SK-N-SH (cell line): ENCODE results near the gene CELF5. TPM values are rescaled to one million over a fixed set of nuclear protein-coding genes. Genes with fewer than 3 reads are reported as not detected.

ENCODE experiments used
- CTCF ChIA-PET: fragments of 300-600, 350-600 bp; formaldehyde crosslinking; extraction: SDS; loops from one replicate; lab custom pipeline; 2021; lab: Yijun Ruan, JAX
- POLR2A ChIA-PET: fragments of 350-600 bp; sonication (Branson Sonifier 250); formaldehyde crosslinking; extraction: SDS; loops from one replicate; lab custom pipeline; 2020; ENCODE audit warnings: antibody characterized with exemption, inconsistent platforms; lab: Yijun Ruan, JAX
- DNase-seq: peaks from one replicate; pipeline ENCODE4 v3.0.0; 2012
- H2AFZ ChIP-seq: fragments of 200-600 bp; sonication (generic); 2 replicates; pipeline ENCODE4 v1.8.1; 2016; ENCODE audit warnings: antibody characterized with exemption, mild to moderate bottlenecking, low read depth
- H3F3A ChIP-seq: fragments of 200-600 bp; sonication (generic); replicated peaks from 2 replicates; pipeline ENCODE3; 2016; ENCODE audit warnings: antibody characterized with exemption, mild to moderate bottlenecking; ENCODE audit not compliant: insufficient read depth
- H3K27ac ChIP-seq, 2 experiments: fragments of 200-500 bp in 1 of 2; fragments of 200-600 bp in 1 of 2; sonication (Bioruptor generic) in 1 of 2; sonication (generic), shearing (Covaris generic) in 1 of 2; 2 replicates each; pipeline versions ENCODE4 v1.5.1 to v1.6.1; 2014 to 2016; ENCODE audit warnings: low read depth in 2 of 2, inconsistent platforms in 1 of 2, low read length in 1 of 2, mild to moderate bottlenecking in 1 of 2, mixed read lengths in 1 of 2
- H3K27me3 ChIP-seq: fragments of 200-600 bp; sonication (generic), shearing (Covaris generic); 2 replicates; pipeline ENCODE4 v1.6.1; 2016; ENCODE audit warnings: mixed run types; ENCODE audit not compliant: insufficient read depth
- H3K36me3 ChIP-seq, 2 experiments: fragments of 200-500 bp in 1 of 2; fragments of 200-600 bp in 1 of 2; sonication (Bioruptor generic) in 1 of 2; sonication (generic) in 1 of 2; replicated peaks in 1 of 2; 2 replicates each; pipeline versions ENCODE3 to v1.5.1; 2014 to 2016; ENCODE audit warnings: low read length in 1 of 2, mild to moderate bottlenecking in 1 of 2; ENCODE audit not compliant: insufficient read depth in 2 of 2, control insufficient read depth in 1 of 2
- H3K4me1 ChIP-seq, 2 experiments: fragments of 200-500 bp in 1 of 2; fragments of 200-600 bp in 1 of 2; sonication (Bioruptor generic) in 1 of 2; sonication (generic), shearing (Covaris generic) in 1 of 2; 2 replicates each; pipeline versions ENCODE4 v1.5.1 to v1.6.1; 2014 to 2016; ENCODE audit warnings: low read depth in 1 of 2, low read length in 1 of 2, mixed run types in 1 of 2; ENCODE audit not compliant: insufficient read depth in 2 of 2, control insufficient read depth in 1 of 2
- H3K4me2 ChIP-seq: fragments of 200-600 bp; sonication (generic), shearing (Covaris generic); 2 replicates; pipeline ENCODE4 v1.6.1; 2017; ENCODE audit warnings: mixed run types
- H3K4me3 ChIP-seq, 2 experiments: fragments of 200-500 bp in 1 of 2; fragments of 200-600 bp in 1 of 2; sonication (Bioruptor generic) in 1 of 2; sonication (generic), shearing (Covaris generic) in 1 of 2; 2 replicates each; pipeline versions ENCODE4 v1.5.1 to v1.8.1; 2014 to 2016; ENCODE audit warnings: low read depth in 2 of 2, inconsistent platforms in 1 of 2, low read length in 1 of 2, mild to moderate bottlenecking in 1 of 2, mixed read lengths in 1 of 2, moderate library complexity in 1 of 2
- H3K79me2 ChIP-seq: fragments of 200-600 bp; sonication (generic); 2 replicates; pipeline ENCODE4 v1.8.1; 2017; ENCODE audit warnings: mild to moderate bottlenecking; ENCODE audit not compliant: insufficient read depth
- H3K9ac ChIP-seq: fragments of 200-600 bp; sonication (generic); 2 replicates; pipeline ENCODE4 v1.6.1; 2017; ENCODE audit warnings: mixed run types
- H3K9me2 ChIP-seq: fragments of 200-600 bp; sonication (generic); 2 replicates; pipeline ENCODE4 v1.6.1; 2017; ENCODE audit warnings: mixed run types
- H3K9me3 ChIP-seq: fragments of 200-600 bp; sonication (generic); 2 replicates; pipeline ENCODE4 v1.6.1; 2017; ENCODE audit warnings: mixed run types, mild to moderate bottlenecking, moderate library complexity
- H4K20me1 ChIP-seq: fragments of 200-600 bp; sonication (generic); 2 replicates; pipeline ENCODE4 v1.6.1; 2017; ENCODE audit warnings: mild to moderate bottlenecking, mixed run types; ENCODE audit not compliant: insufficient read depth
- CTCF ChIP-seq: fragments of 200-600 bp; sonication (generic); IDR thresholded peaks from 2 replicates; pipeline ENCODE4 v1.6.1; 2017; ENCODE audit warnings: antibody characterized with exemption, mild to moderate bottlenecking, moderate library complexity
- EZH2phosphoT487 ChIP-seq: fragments of 200-600 bp; sonication (generic); IDR thresholded peaks from 2 replicates; pipeline ENCODE4 v1.6.1; 2017; ENCODE audit warnings: low read depth, mixed run types, mild to moderate bottlenecking, antibody characterized with exemption, moderate library complexity, borderline replicate concordance
- FOXM1 ChIP-seq: IDR thresholded peaks from 2 replicates; pipeline ENCODE4 v1.4.0; 2012; ENCODE audit warnings: low read depth, mild to moderate bottlenecking
- MAX ChIP-seq: IDR thresholded peaks from 2 replicates; pipeline ENCODE4 v1.4.0; 2012; ENCODE audit warnings: low read depth
- MXI1 ChIP-seq: IDR thresholded peaks from 2 replicates; pipeline ENCODE4 v1.6.1; 2012; ENCODE audit warnings: mild to moderate bottlenecking, low read depth, low read length, improper control_type of control experiment
- RCOR1 ChIP-seq: fragments of 150-350 bp; IDR thresholded peaks from 2 replicates; pipeline ENCODE4 v1.6.1; 2017; ENCODE audit warnings: antibody characterized with exemption, low read length
- REST ChIP-seq: IDR thresholded peaks from 2 replicates; pipeline ENCODE4 v1.6.1; 2012; ENCODE audit warnings: mild to moderate bottlenecking, low read depth, low read length, moderate library complexity
- RFX5 ChIP-seq: IDR thresholded peaks from 2 replicates; pipeline ENCODE4 v1.6.1; 2012; ENCODE audit warnings: mild to moderate bottlenecking, improper control_type of control experiment, low read length
- RXRA ChIP-seq: IDR thresholded peaks from 2 replicates; pipeline ENCODE4 v1.4.0; 2012; ENCODE audit warnings: low read depth, mild to moderate bottlenecking, borderline replicate concordance
- SIN3A ChIP-seq: IDR thresholded peaks from 2 replicates; pipeline ENCODE4 v1.6.1; 2012; ENCODE audit warnings: low read depth, mild to moderate bottlenecking, low read length, moderate library complexity, borderline replicate concordance
- SMC3 ChIP-seq: IDR thresholded peaks from 2 replicates; pipeline ENCODE4 v1.6.1; 2012; ENCODE audit warnings: low read depth, low read length, improper control_type of control experiment
- TAF1 ChIP-seq: IDR thresholded peaks from 2 replicates; pipeline ENCODE4 v1.6.1; 2012; ENCODE audit warnings: low read depth, mild to moderate bottlenecking, low read length, moderate library complexity, borderline replicate concordance
- USF2 ChIP-seq: fragments of 150-350 bp; IDR thresholded peaks from 2 replicates; pipeline ENCODE4 v1.6.1; 2017; ENCODE audit warnings: antibody characterized with exemption, low read length, low read depth, borderline replicate concordance
- YY1 ChIP-seq: IDR thresholded peaks from 2 replicates; pipeline ENCODE4 v1.4.0; 2012; ENCODE audit warnings: low read depth, mild to moderate bottlenecking
- WGBS: methylation state at CpG from one replicate; pipeline ENCODE4 v1.1.6; 2017; ENCODE audit warnings: low lambda C conversion rate; 5-methylcytosine and 5-hydroxymethylcytosine counted together
- polyA plus RNA-seq, 3 experiments: library from polyadenylated mRNA; depleted of rRNA; stranded (reverse); fragments of >200 nt; gene quantifications; 2 replicates each; pipeline ENCODE4 v1.2.3, GENCODE V29; 2012

Gene CELF5
- polyA plus RNA-seq, 1 of the 3 experiments (the other 2 are of a cell fraction), result 0.33 TPM

- TF ChIP-seq YY1 (no peak), CTCF (no peak), SMC3 (no peak), EZH2phosphoT487 (no peak), REST (no peak), RCOR1 (no peak), MXI1 (no peak)
These were observed 20.4 kb upstream of the CELF5 start (continued) for GRCh38 chr19:3203805-3204645.

GRCh38 chr19:3204646-3205275, 19.7 kb upstream of the CELF5 start:
- H3K36me3 ChIP-seq, result peaks cover 5 to 36% of the 10 kb centered on the region in 2 experiments

More at GRCh38 chr19:3204646-3205275, 19.7 kb upstream of the CELF5 start:
- ChIA-PET CTCF (no interaction called here), POLR2A (no interaction called here)
- no peak overlapping the region for H2AFZ ChIP-seq
- TF ChIP-seq TAF1 (no peak), RXRA (no peak), FOXM1 (no peak), SMC3 (no peak), SIN3A (no peak), MAX (no peak), RFX5 (no peak), USF2 (no peak)
- H3K9ac ChIP-seq, result no peak overlapping the region
- H3K9me3 ChIP-seq, result no peaks in the 10 kb centered on the region
- H3K9me2 ChIP-seq, result no peaks in the 10 kb centered on the region
- no peaks in the 10 kb centered on the region for H4K20me1 ChIP-seq
- no peaks in the 10 kb centered on the region for H3K27me3 ChIP-seq
- no peaks in the 10 kb centered on the region for H3K79me2 ChIP-seq
- H3K27ac ChIP-seq, result no peak overlapping the region
- H3F3A ChIP-seq, result no peaks in the 10 kb centered on the region
- H3K4me2 ChIP-seq, result no peak overlapping the region
- no peak for DNase-seq
- WGBS, result 95% methylated on average over 22 of the region's 35 CpGs
- H3K4me3 ChIP-seq, result no peak overlapping the region
- no peaks in the 10 kb centered on the region for H3K4me1 ChIP-seq
